Astrocyte (in vitro differentiated cells and primary cell): ENCODE data around the gene CELF5. TPM values are rescaled to one million over a fixed set of nuclear protein-coding genes. Genes with fewer than 3 reads are reported as not detected.

Experiments
- DNase-seq: peaks from one replicate; pipeline ENCODE4 v3.0.0-alpha.2; 2010; ENCODE audit warnings: low read depth
- FAIRE-seq: peaks from 2 replicates; lab custom pipeline; 2011; peaks lifted over from hg19 to GRCh38; lab: Jason Lieb, UNC
- H2AFZ ChIP-seq: 2 replicates; pipeline ENCODE4 v1.6.0; 2012; ENCODE audit warnings: low read depth, low read length, inconsistent platforms
- H3K27ac ChIP-seq: 2 replicates; pipeline ENCODE4 v1.5.1; 2011; ENCODE audit warnings: low read depth, low read length, inconsistent platforms
- H3K27me3 ChIP-seq: 2 replicates; pipeline ENCODE4 v1.6.0; 2011; ENCODE audit warnings: low read length, inconsistent platforms; ENCODE audit not compliant: insufficient read depth
- H3K36me3 ChIP-seq: 2 replicates; pipeline ENCODE4 v1.5.1; 2011; ENCODE audit warnings: low read length, inconsistent platforms; ENCODE audit not compliant: insufficient read depth
- H3K4me1 ChIP-seq: 2 replicates; pipeline ENCODE4 v1.5.1; 2011; ENCODE audit warnings: low read length, inconsistent platforms; ENCODE audit not compliant: insufficient read depth
- H3K4me2 ChIP-seq: 2 replicates; pipeline ENCODE4 v1.6.0; 2012; ENCODE audit warnings: low read length, inconsistent platforms
- H3K4me3 ChIP-seq: 2 replicates; pipeline ENCODE4 v1.5.1; 2011; ENCODE audit warnings: low read depth, mild to moderate bottlenecking, low read length, inconsistent platforms; ENCODE audit not compliant: insufficient read depth
- H3K79me2 ChIP-seq: 2 replicates; pipeline ENCODE4 v1.6.0; 2012; ENCODE audit warnings: mild to moderate bottlenecking, low read length, inconsistent platforms; ENCODE audit not compliant: insufficient read depth
- H3K9ac ChIP-seq: 2 replicates; pipeline ENCODE4 v1.6.0; 2012; ENCODE audit warnings: mild to moderate bottlenecking, low read length, inconsistent platforms
- H3K9me3 ChIP-seq: 2 replicates; pipeline ENCODE4 v1.5.1; 2012; ENCODE audit warnings: low read depth, mild to moderate bottlenecking, low read length, inconsistent platforms; ENCODE audit not compliant: insufficient read depth
- H4K20me1 ChIP-seq: 2 replicates; pipeline ENCODE4 v1.6.0; 2012; ENCODE audit warnings: low read length, inconsistent platforms; ENCODE audit not compliant: insufficient read depth
- H3K27ac Mint-ChIP-seq: one replicate; pipeline ENCODE4 v1.8.0; 2021; ENCODE audit warnings: mild to moderate bottlenecking, mixed read lengths; ENCODE audit not compliant: unreplicated experiment
- H3K27me3 Mint-ChIP-seq: one replicate; pipeline ENCODE4 v1.8.0; 2021; ENCODE audit warnings: low read depth, mixed read lengths; ENCODE audit not compliant: unreplicated experiment
- H3K36me3 Mint-ChIP-seq: one replicate; pipeline ENCODE4 v1.8.0; 2021; ENCODE audit warnings: low read depth, mixed read lengths; ENCODE audit not compliant: unreplicated experiment
- H3K4me1 Mint-ChIP-seq: one replicate; pipeline ENCODE4 v1.8.0; 2021; ENCODE audit warnings: low read depth, mixed read lengths; ENCODE audit not compliant: unreplicated experiment
- H3K4me3 Mint-ChIP-seq: one replicate; pipeline ENCODE4 v1.8.0; 2021; ENCODE audit warnings: mild to moderate bottlenecking, moderate library complexity, mixed read lengths; ENCODE audit not compliant: unreplicated experiment
- H3K9me3 Mint-ChIP-seq: one replicate; pipeline ENCODE4 v1.8.0; 2021; ENCODE audit warnings: mild to moderate bottlenecking, mixed read lengths; ENCODE audit not compliant: unreplicated experiment
- CTCF ChIP-seq: IDR thresholded peaks from 2 replicates; pipeline ENCODE4 v1.5.1; 2011; ENCODE audit warnings: low read depth, mild to moderate bottlenecking, inconsistent platforms, low read length, moderate library complexity; ENCODE audit not compliant: insufficient read depth
- EZH2 ChIP-seq: IDR thresholded peaks from 2 replicates; pipeline ENCODE4 v1.6.1; 2012; ENCODE audit warnings: mild to moderate bottlenecking, low read length, inconsistent platforms; ENCODE audit not compliant: insufficient read depth
- total RNA-seq: library from RNA; stranded (reverse); gene quantifications from 2 replicates; pipeline ENCODE4 v1.2.1, GENCODE V29; 2021

Gene CELF5
- total RNA-seq, 1 donor from 2014 or later: 1.2 TPM

DNA sequence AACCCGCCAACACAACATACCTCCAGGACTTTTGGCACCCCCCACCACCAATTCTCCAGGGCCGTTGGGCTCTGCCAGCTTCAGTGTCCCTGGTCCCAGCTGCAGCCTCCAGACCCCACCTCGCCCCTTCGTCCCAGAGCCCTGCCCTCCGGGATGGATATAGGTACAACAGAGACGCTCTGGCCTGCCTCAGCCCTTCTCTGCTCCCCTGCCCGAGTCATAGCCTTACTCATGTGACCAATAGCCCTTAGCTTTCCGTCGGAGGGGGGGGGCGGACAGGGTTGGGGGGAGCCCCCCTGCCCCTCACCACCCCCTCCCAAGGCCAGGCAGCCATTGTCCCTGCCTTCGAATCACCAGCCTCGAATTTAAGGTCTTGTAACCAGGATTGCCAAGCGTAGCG is 71.1 kb downstream of the CELF5 start:
- DNase-seq (no peak), FAIRE-seq (no peak)
- no peak overlapping the region for H3K9ac ChIP-seq
- no peak overlapping the region for H3K4me2 ChIP-seq
- Mint-ChIP-seq H3K36me3 (no peaks in the 10 kb centered on the region), H3K27me3 (peaks cover 27% of the 10 kb centered on the region), H3K9me3 (peaks cover 2% of the 10 kb centered on the region), H3K4me1 (no peaks in the 10 kb centered on the region), H3K4me3 (no peak overlapping the region), H3K27ac (no peak overlapping the region)
- no peaks in the 10 kb centered on the region for H3K79me2 ChIP-seq
- no peaks in the 10 kb centered on the region for H3K4me1 ChIP-seq
- no peak overlapping the region for H2AFZ ChIP-seq
- H3K4me3 ChIP-seq: no peak overlapping the region
- H3K27me3 ChIP-seq: no peaks in the 10 kb centered on the region
- H3K36me3 ChIP-seq: no peaks in the 10 kb centered on the region
- no peaks in the 10 kb centered on the region for H4K20me1 ChIP-seq
- H3K27ac ChIP-seq: no peak overlapping the region
- H3K9me3 ChIP-seq: no peaks in the 10 kb centered on the region
- TF ChIP-seq EZH2 (no peak), CTCF (no peak)

DNA sequence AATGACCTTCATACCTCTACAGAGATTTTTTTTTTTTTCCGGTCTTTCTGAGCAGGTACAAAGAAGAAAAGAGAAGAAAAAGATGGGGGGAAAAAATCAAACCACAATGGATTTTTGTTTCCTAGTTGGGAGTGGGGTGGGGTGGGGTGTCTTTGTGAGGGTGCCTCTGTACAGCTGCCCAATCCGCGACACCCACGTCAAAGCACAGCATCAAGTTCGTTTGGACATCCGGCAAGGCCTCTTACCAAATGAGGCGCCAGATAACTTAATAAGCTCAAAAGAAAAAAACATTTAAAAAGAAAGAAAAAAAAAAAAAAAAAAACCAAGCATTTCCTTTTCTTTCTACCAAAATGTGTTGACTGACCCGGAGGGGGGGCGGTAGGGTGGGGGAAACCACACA is 71.6 kb downstream of the CELF5 start:
- Mint-ChIP-seq H3K27ac (no peak overlapping the region), H3K9me3 (peaks cover 2% of the 10 kb centered on the region), H3K27me3 (peaks cover 27% of the 10 kb centered on the region), H3K36me3 (no peaks in the 10 kb centered on the region), H3K4me3 (no peak overlapping the region), H3K4me1 (no peaks in the 10 kb centered on the region)
- Histone ChIP-seq H2AFZ (no peak overlapping the region), H3K27ac (no peak overlapping the region), H3K4me1 (no peaks in the 10 kb centered on the region), H3K9me3 (no peaks in the 10 kb centered on the region), H4K20me1 (no peaks in the 10 kb centered on the region), H3K27me3 (no peaks in the 10 kb centered on the region), H3K9ac (no peak overlapping the region), H3K36me3 (no peaks in the 10 kb centered on the region), H3K4me3 (no peak overlapping the region), H3K4me2 (no peak overlapping the region), H3K79me2 (no peaks in the 10 kb centered on the region)
- TF ChIP-seq EZH2: no peak
- TF ChIP-seq CTCF: no peak
- no peak for FAIRE-seq
- DNase-seq: no peak

DNA sequence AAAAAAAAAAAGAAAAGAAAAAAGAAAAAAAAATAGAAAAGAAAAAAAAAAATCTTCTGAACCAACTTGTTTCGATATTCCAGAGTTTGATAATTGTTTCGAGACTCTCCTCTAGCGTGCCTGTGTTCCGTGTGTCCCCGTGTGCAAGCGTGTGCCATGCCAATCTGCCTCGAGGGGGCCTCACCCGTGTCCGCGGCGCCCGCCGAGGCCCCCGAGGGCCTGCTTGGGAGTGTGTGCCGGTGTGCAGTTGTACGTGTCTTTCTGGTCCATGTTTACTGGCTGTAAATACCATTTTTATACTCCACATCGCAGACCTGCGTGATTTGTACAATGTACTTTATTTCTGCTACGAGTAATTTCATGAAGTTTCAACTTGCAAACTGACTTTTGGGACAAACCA is 72.0 kb downstream of the CELF5 start:
- Histone ChIP-seq H3K4me3 (no peak overlapping the region), H3K9ac (no peak overlapping the region), H3K9me3 (no peaks in the 10 kb centered on the region), H3K36me3 (no peaks in the 10 kb centered on the region), H2AFZ (no peak overlapping the region), H4K20me1 (no peaks in the 10 kb centered on the region), H3K79me2 (no peaks in the 10 kb centered on the region), H3K4me1 (no peaks in the 10 kb centered on the region), H3K27ac (no peak overlapping the region), H3K4me2 (no peak overlapping the region), H3K27me3 (no peaks in the 10 kb centered on the region)
- FAIRE-seq (no peak), DNase-seq (no peak)
- TF ChIP-seq CTCF (no peak), EZH2 (no peak)
- Mint-ChIP-seq H3K4me1 (no peaks in the 10 kb centered on the region), H3K9me3 (peaks cover 2% of the 10 kb centered on the region), H3K27me3 (peaks cover 27% of the 10 kb centered on the region), H3K4me3 (no peak overlapping the region), H3K36me3 (no peaks in the 10 kb centered on the region), H3K27ac (no peak overlapping the region)
